ENCODE results near the gene HDAC10.
"Not testable (repeated sequence)": the region's sequence is repeated elsewhere in the genome, so short reads cannot be mapped to it uniquely, and the experiment has no call there.

Gene HDAC10

GRCh38 chr22:50217543-50218152, 33.4 kb downstream of the HDAC10 start:
- no peak for DNase-seq (ENCODE audit: low read depth in 2 of 2)

DNA sequence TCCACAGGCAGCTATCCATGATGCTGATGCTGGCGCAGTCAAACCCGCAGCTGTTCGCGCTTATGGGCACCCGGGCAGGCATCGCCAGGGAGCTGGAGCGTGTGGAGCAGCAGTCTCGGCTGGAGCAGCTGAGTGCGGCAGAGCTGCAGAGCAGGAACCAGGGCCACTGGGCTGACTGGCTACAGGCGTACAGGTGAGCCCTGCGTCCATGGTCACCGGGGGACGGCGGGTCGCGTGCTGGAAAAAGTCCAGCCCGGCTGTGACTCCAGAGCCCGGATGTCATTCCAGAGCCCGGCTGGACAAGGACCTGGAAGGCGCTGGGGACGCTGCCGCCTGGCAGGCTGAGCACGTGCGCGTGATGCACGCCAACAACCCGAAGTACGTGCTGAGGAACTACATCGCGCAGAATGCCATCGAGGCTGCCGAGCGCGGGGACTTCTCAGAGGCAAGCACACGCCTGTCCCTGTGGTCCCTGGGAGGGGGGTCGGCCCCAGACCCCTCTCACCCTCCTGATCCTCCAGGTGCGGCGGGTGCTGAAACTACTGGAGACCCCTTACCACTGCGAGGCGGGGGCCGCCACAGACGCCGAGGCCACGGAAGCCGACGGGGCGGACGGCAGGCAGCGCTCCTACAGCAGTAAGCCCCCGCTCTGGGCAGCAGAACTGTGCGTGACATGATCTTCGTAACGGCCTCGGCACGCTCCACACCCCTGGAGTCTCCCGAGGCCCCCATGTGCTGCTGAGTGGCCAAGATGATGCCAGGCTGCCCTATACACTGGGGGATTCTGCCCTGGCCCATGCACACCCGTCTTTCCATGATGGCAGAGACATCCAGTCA, 34.2 kb downstream of the HDAC10 start:
- no peak for DNase-seq (ENCODE audit: low read depth in 2 of 2)

DNA sequence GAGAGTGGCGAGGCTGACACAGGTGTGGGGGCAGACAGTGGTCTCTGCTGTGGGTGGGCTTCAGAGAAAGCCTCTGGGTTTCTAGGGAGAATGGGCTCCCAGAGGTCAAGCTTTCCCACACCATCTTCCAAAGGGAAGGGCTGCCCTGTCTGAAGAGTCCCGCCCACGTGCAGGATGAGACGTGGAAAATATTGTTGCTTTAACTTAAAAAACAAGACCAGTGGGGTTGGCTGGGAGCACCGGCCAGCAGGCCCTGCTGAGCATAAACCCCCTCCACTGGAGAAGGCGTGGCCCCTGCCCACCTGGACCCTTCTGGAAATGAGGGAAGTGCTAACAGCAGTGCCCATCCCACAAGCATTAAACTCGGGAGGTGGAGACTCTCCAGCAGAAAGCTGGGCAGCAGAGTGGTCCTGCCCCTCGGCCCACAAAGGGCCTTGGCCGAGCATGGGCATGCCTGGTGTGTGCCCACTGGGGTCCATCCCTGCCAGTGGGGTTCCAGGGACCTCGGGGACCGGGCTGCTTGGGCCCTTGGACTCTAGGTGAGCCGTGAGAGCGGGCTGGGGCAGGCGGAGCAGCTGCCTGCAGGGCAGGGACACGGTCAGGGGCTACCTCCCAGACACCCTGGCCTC, 34.9 kb downstream of the HDAC10 start:
- DNase-seq (ENCODE audit: low read depth in 2 of 2), result no peak

- no peak for DNase-seq (ENCODE audit: low read depth in 2 of 2)
Measured at GRCh38 chr22:50215297-50216054, 35.6 kb downstream of the HDAC10 start.

DNA sequence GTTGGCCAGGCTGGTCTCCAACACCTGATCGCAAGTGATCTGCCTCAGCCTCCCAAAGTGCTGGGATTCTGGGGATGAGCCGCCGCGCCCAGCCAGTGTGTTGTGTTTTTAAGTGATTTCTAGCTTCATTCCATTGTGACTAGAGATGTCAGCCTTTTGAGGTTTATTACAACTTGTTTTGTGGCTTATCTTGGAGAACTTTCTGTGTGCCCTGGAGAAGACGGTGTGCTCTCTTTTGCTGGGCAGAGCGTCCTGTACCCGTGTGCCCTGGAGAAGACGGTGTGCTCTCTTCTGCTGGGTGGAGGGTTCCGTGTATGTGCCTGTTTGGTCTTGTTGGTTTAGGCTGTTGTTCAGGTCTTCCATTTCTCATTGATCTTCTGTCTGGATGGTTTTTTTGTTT, 37.8 kb downstream of the HDAC10 start:
- DNase-seq (ENCODE audit: low read depth in 2 of 2), result no peak

- no peak for DNase-seq (ENCODE audit: low read depth in 2 of 2)
Measured at GRCh38 chr22:50211147-50211546, 39.9 kb downstream of the HDAC10 start.

DNA sequence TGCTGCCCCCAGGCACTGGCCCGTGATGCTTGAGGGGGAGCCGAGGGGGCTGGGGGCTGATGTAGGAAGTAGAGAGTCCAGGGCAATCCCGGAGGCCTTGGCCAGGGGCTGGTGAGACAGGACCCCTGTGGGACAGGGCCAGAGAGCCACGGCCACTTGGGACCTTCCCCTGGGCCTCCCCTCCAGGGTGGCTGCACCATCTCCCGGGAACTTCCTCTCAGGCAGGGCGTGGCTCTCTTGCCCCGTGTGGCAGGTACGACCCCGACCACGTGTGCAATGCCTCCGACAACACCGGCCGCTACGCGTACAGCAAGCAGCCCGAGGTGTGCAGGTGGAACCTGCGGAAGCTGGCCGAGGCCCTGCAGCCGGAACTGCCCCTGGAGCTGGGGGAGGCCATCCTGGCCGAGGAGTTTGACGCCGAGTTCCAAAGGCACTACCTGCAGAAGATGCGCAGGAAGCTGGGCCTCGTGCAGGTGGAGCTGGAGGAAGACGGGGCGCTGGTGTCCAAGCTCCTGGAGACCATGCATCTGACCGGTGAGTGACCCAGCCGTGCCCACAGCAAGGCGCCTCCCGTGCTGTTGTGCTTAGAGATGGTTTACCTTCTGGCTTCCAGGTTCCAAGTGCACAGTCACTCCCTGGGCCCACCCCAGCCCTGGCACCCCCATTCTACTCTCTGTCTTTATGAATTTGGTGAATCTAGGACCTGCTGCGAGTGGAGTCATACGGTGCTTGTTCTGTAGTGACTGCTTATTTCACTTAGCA, 40.5 kb downstream of the HDAC10 start:
- no peak for DNase-seq (ENCODE audit: low read depth in 2 of 2)

DNA sequence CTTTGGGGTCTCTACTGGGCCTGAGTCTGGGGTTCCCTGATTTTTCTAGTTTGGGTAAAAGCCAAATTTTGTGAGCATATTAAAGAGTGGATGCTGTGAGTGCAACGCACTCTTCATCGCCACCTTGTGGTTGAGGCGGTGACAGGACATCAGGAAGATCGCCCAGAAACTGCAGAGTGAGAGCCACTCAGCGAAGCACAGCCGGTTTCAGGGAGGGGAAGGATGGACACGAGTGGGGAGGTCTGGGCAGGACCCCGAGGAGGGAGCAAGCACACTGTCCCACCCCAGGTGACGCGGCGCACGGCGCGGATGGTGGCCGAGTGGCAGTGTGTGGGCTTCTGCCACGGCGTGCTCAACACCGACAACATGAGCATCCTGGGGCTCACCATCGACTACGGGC, 41.2 kb downstream of the HDAC10 start:
- peak in 1 of 2 donors; percentile 46 for DNase-seq (ENCODE audit: low read depth in 2 of 2)

GRCh38 chr22:50208939-50209892, 41.8 kb downstream of the HDAC10 start:
- no peak for DNase-seq (ENCODE audit: low read depth in 2 of 2)

DNA sequence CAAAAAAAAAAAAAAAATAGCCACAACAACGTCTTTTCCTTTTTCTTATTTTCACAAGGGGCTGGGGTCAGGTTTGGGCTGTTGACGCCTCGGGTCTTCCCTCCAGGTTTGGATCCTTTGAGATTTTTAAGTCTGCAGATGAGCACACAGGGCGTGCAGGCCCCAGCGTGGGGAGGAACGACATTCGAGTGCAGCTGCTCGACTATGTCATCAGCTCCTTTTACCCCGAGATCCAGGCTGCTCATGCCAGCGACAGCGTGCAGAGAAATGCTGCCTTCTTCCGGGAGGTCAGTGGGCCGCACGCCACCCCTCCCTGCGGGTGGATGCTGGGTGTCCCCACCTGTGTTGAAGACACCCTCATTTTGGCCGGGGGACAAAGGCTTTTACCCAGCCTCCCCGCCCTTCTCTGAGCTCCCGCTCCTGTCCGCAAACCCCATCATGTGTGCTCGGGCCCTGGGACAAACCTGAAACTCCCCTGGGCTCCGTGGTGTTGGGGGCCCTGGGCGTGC, 42.6 kb downstream of the HDAC10 start:
- no peak for DNase-seq (ENCODE audit: low read depth in 2 of 2)

DNA sequence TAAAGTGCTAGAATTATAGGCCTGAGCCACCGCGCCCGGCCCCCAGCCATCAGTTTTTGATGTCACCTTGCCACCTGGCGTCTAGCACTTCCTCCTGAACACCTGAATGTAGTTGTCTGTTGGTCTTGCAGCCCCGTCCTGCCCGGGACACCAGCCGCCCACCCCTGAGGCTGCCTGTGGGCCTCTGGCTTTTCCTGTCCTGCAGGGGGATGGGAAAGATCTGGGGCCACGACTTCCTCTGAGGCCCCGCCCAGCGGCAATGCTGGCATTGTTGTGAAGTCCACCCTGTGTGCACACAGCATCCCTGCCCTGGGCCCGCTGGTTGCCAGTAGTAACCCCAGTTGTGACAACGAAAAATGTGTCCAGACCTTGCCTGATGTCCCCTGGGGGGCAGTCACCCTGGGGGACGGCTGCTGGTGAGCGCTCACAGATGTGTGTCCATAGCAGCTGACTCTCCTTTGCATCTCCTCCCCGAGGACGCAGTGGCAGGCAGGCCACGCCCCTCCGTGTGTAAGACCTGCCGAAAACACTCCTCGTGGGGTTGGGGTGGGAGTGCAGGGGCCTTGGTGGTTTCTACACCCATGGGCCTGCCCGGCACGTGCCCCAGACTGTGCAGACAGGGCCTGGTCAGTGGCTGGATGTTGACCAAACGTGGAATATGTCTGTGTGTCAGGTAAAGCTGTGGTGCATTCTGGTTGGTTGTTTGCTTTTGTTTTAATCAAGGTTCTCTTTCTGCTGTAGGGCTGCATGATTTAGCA, 43.5 kb downstream of the HDAC10 start:
- DNase-seq (ENCODE audit: low read depth in 2 of 2), result no peak

GRCh38 chr22:50206599-50206998, 44.5 kb downstream of the HDAC10 start:
- DNase-seq (ENCODE audit: low read depth in 2 of 2), result no peak

DNA sequence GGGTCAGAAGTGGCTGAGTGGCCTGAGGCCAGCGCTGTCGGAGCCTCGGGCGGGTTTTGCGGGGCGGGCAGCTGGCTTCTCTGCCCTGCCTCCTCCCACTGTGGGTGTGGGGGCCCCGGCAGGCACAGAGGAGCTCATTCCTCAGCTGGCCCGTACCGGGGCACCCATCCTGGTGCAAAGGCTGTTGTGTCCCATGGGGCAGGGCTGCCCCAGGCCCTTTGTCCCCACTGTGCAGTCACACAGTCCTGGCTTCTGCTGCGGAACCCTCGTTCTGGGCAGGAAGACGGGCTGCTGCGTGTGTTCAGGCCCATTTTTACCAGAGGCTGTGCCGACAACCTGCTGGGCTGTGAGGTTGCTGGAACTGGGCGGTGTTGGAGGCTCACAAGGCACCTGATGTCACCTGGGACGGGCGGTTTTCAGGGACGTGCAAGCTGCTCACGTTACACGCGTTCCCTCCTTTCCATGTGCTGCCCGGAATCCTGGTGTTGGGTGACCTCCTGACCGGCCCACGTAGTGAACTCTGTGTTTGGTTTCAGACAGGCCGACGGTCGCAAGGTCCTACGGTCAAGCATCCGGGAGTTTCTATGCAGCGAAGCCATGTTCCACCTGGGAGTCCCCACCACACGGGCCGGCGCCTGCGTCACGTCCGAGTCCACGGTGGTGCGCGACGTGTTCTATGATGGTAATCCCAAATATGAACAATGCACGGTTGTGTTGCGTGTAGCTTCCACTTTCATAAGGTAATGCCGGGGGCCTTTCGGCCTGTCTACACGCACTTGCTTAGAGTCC, 45.1 kb downstream of the HDAC10 start:
- DNase-seq (ENCODE audit: low read depth in 2 of 2), result no peak

DNA sequence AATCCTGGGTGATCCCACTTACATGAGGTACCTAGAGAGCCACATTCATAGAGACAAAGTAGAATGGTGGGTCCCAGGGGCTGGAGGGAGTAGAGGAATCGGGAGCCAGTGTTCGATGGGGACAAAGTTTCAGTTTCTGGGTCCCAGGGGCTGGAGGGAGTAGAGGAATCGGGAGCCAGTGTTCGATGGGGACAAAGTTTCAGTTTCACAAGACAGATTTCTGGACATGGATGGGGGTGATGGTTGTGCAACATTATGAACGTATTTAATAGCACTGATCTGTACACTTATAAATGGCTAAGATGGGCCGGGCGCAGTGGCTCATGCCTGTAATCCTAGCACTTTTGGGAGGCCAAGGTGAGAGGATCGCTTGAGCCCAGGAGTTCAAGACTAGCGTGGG, 46.1 kb downstream of the HDAC10 start:
- not testable (repeated sequence) for DNase-seq (ENCODE audit: low read depth in 2 of 2)

- DNase-seq (ENCODE audit: low read depth in 2 of 2), result no peak
Measured at GRCh38 chr22:50204571-50204970, 46.5 kb downstream of the HDAC10 start.

DNA sequence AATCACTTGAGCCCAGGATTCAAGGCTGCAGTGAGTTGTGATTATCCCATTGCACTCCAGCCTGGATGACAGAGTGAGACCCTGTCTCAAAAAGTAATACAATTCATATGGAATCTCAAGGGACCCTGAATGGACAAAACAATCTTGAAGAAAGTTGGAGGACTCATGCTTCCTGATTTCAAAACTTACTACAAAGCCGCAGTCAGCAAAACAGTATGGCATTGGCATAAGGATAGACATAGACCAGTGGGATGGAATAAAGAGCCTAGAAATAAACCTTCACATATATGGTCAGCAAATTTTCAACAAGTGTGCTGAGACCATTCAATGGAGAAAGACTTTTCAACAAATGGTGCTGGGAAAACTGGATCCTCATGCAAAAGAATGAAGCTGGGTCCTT, 47.8 kb downstream of the HDAC10 start:
- DNase-seq (ENCODE audit: low read depth in 2 of 2), result no peak

GRCh38 chr22:50202130-50202666, 48.9 kb downstream of the HDAC10 start:
- DNase-seq (ENCODE audit: low read depth in 2 of 2), result no peak
